Forelimb muscle (tissue), 1 donor: Measurements from ENCODE around the gene ZNF79. TPM values are rescaled to one million over a fixed set of nuclear protein-coding genes. Genes with fewer than 3 reads are reported as not detected.

Experiments used
- DNase-seq: peaks from one replicate; pipeline ENCODE4 v3.0.0-alpha.2; 2013; ENCODE audit warnings: low read depth
- polyA plus RNA-seq: library from polyadenylated mRNA; unstranded; fragments of 120-200 nt; gene quantifications from one replicate; pipeline ENCODE4 v1.2.1, GENCODE V29; 2013; ENCODE audit not compliant: insufficient read length

Gene ZNF79
- polyA plus RNA-seq, 1 donor, result 4.3 TPM

DNA sequence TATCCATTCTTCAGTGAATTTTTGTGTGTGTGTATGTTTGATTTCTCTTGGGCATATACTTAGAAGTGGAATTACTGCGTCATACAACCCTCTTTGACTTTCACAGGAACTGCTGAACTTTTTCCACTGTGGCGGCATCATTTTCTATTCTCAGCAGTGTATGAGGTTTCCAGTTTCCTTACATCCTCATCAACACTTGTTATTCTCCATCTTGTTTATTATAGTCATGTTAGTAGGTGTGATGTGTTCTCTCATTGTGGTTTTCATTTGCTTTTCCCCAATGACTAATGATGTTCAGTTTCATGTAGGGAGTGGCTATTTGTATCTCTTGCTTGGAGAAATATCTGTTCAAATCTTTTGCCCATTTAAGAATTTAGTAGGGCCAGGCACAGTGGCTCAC, 2.6 kb downstream of the ZNF79 start:
- DNase-seq, result no peak

- no peak for DNase-seq
These were observed 4.2 kb downstream of the ZNF79 start for GRCh38 chr9:127428348-127428747.

GRCh38 chr9:127430415-127430814, 6.2 kb downstream of the ZNF79 start:
- no peak for DNase-seq

- DNase-seq, result no peak
These were observed 13.5 kb downstream of the ZNF79 start for GRCh38 chr9:127437497-127438264.

DNA sequence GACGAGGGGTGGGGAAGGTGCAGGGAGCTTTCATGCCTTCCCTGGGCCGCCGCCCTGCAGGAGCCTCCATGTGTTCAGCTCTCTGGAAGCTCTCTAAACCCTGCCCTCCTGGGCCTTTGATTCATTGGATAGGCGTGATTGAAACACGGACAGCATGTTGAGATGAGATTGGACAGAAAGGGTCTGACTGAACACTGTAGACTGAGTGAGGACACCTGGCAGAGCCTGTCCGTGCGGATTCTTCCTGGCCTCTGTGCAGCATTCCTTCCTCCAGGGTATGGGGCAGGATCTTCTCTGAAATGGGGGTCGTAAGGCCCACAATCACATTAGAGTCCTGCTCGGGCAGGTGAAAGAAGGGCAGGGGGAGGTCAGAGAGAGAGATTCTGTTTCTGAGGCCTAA, 14.2 kb downstream of the ZNF79 start:
- no peak for DNase-seq

GRCh38 chr9:127444283-127444920, 20.2 kb downstream of the ZNF79 start:
- DNase-seq, result no peak

GRCh38 chr9:127444921-127445850, 21.0 kb downstream of the ZNF79 start:
- no peak for DNase-seq

DNA sequence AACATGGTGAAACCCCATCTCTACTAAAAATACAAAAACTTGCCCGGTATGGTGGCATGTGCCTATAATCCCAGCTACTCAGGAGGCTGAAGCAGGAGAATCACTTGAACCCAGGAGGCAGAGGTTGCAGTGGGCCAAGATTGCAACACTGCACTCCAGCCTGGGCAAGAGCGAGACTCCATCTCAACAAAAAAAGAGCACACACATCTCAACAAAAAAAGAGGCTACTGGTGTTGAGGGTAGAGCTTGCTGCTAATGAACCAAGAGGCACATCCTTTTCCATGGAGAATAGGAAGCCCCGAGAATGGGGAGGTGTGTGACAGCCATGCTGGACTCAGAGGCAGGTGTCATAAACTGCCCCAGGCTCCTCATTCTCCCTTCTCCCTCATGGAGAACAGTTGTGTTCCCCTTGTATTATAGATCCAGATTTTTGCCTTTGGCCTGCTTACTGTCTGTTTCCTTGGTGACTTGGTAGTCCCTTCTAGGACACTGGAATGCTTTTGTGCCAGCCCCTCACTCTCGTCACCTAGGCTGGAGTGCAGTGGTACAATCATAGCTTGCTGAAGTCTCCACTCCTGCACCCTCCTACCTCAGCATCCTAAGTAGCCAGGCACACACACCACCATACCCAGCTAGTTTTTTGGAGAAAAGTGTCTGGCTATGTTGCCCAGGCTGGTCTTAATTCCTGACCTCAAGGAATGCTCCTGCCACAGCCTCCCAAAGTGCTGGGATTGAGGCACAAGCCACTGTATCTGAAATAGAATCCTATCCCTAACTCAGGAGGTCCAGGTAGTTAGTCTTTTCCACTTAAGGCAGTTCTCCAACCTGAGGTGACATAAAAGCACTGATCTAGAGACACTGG, 21.9 kb downstream of the ZNF79 start:
- DNase-seq, result no peak

- DNase-seq, result no peak
These were observed 22.7 kb downstream of the ZNF79 start for GRCh38 chr9:127446713-127447415.

- DNase-seq, result no peak
These were observed 23.4 kb downstream of the ZNF79 start for GRCh38 chr9:127447416-127448111.

DNA sequence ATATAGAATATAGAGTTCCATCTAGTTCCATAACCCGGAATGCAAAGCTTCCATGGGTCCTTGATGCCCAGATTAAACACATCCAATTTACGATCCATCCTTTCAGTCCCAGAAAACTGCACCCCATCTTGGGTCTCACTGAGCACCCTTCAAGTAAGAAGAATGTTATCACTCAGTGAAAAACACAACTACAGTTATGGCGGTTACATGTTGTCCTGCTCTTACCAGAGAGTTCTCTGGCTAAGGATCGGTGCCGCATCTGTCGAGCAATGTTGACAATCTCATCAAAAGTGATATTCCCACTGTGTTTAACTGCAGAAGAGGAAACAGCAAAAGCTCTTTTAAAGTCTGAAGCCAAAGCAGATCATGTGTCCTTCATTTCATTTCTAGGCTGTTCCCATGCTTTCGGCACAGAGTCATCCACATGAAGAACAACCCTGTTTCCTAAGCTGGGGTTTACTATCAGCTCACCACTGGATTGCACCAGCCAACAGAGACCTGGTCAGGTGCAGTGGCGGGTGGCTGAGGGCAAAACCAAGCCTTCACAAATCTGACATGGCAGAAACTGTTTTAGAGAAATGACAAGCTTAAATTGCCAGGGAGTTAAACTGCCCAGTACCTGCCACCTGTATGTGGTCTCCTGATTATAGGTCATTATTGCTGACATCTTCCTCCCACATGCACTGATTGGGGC, 24.1 kb downstream of the ZNF79 start:
- DNase-seq, result no peak

DNA sequence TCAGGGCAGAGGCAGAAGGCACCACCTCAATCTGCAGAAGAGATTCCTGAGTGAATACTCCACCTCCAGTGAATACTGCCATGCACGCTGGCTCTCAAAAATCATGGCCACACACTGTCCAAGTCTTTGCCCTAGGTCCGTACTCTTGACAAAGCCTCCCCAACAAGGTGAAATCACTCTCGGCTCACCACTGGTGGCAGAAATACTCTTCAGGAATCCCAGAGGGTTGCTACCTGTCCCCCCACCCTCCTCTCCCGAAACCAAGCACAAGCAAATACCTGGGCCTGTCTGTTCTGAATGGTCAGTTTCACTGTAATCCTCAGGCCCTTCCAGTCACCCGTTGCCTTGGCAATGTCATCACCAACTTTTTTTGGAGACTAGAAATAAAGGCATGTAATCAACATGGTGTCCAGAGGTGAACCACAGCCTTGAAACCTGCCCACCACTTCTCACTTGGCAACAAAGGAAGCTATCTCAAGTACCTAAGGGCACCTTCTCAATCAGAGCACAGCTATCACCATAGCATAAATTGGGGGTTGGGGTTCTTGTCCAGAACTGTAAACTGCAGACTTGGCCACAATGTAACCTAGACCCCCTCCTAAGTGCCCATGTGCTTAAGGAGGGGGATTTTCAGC, 25.3 kb downstream of the ZNF79 start:
- no peak for DNase-seq

DNA sequence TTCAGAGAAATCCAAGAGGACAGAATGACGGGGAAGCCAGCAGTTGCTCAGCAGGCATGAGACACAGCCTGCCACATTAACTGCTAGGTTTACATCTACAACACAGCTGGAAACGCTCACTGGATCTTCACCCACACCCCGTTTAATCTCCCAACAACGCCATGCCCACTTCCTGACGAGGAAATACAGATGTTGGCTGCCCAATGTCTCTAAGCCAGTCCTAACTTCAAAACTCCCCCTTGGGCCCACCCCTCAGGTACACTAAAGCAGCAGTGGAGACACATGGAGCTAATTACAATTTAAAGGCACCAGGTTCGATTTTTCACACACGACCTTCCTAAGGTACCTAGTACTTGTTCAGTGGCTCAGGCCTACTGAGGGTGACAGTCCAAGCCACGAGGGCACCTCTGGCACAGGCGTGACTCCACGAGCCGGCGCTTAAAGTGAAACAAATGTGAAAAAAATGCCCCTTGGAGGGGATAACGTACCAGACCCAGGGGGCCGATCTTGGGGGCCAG, 26.1 kb downstream of the ZNF79 start:
- no peak for DNase-seq

GRCh38 chr9:127450830-127451607, 26.8 kb downstream of the ZNF79 start, which contains the start of the genes LRSAM1 and RPL12:
Gene LRSAM1, plus strand, starts transcription at chr9:127451510. Its CDS starts 3,018 bp downstream, at chr9:127454528.
Gene RPL12, minus strand, starts transcription at chr9:127451406. Its CDS starts 89 bp downstream, at chr9:127451317.
- DNase-seq, result peak; percentile 92

DNA sequence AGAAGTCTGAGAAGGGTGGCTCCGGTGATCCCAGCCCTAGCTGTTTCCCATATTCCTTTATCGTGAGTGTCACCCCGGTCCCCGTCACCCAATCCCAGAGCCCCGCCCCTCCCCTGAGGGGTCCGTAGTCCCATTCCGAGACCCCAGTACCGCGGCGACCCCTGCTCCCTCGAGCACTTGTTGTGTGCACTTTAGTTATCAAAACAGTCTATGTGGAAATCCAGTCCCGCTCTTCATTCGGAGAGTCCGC, 27.4 kb downstream of the ZNF79 start:
- no peak for DNase-seq

DNA sequence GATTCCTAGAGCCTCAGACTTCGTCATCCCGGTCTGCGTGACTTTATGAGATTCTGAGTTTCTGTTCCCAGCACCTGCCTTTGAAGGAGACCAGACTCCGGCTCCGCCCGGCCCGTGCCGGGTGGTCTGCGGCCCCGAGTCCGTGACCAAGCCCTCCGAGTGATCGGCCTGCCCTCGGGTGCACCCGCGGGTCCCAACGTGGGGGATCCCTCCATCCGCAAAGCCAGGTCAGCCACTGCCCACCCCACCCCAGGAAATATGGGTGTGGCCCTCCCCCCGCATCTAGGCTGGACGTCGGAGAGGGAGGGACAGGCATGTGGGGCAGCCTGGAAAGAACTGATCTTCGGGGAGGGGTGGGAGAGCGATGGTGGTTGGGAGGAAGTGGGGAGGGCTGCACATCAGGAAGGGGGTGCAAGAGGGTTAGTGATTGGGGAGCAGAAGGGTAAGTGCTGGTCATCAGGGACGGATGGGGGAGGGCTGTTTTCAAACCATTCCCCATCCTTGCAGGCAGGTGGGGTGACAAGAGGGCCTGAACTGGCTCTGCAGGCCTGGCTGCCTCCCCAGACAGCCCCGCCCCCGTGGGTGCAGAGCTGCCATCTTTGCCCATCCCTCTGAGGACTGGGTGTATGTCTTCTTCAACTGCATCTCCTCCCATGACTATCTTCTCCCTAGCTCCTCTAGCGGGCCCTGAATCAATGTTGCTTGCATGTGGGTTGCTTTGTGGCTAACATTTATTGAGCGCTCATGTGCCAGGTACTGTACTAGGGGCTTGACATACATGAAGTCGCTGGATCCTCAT, 27.9 kb downstream of the ZNF79 start:
- no peak for DNase-seq

GRCh38 chr9:127452691-127453090, 28.5 kb downstream of the ZNF79 start:
- DNase-seq, result no peak
